ENCODE data around the gene ST8SIA1. TPM values are rescaled to one million over a fixed set of nuclear protein-coding genes. Genes with fewer than 3 reads are reported as not detected.

Gene ST8SIA1
- total RNA-seq, 2 experiments from 2014 or later = 5.6 to 5.7 TPM

DNA sequence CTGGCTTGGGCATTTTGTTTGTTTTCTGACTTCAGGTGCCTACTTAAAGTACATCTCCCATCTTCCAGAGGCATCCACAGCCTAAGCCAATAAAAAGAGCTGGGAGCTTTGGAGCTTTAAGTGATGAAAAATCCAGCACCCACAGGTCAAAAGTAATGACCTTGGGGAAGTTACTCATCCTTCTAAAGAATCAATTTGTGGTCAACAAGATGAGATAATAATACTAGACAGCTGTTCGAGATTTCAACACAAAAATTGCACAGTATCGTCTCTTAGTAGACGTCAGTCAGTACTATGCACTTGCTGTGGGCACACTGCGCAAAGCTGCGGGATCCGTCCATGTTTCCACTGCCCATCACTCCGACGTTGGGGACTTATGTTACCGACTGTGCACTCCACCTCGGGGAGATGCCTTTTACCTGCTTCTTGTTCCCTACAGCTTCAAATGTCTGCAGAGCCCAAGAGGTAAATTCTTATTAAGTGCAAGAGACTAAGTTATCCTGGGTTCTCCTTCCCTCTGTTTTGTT, 1.3 kb downstream of the ST8SIA1 start:
- Histone ChIP-seq H3K36me3 (ENCODE audit: insufficient read depth, low read length) (no peaks in the 10 kb centered on the region), H3K4me3 (ENCODE audit: low read length) (peak overlapping the region; percentile 86), H3K9me3 (ENCODE audit: control insufficient read depth in 1 of 2, insufficient read depth in 1 of 2, low read length in 2 of 2) (peaks cover 0 to 5% of the 10 kb centered on the region in 2 experiments), H3K27ac (ENCODE audit: low read depth in 1 of 2, low read length in 2 of 2) (no peak overlapping the region), H3K4me1 (ENCODE audit: insufficient read depth, low read length) (peaks cover 25% of the 10 kb centered on the region), H3K27me3 (ENCODE audit: control insufficient read depth in 1 of 2, insufficient read depth in 2 of 2, low read length in 2 of 2) (peaks cover 0 to 8% of the 10 kb centered on the region in 2 experiments)
- H3K27ac Mint-ChIP-seq = peak overlapping the region; percentile 77
- TF ChIP-seq, protein P1, sequence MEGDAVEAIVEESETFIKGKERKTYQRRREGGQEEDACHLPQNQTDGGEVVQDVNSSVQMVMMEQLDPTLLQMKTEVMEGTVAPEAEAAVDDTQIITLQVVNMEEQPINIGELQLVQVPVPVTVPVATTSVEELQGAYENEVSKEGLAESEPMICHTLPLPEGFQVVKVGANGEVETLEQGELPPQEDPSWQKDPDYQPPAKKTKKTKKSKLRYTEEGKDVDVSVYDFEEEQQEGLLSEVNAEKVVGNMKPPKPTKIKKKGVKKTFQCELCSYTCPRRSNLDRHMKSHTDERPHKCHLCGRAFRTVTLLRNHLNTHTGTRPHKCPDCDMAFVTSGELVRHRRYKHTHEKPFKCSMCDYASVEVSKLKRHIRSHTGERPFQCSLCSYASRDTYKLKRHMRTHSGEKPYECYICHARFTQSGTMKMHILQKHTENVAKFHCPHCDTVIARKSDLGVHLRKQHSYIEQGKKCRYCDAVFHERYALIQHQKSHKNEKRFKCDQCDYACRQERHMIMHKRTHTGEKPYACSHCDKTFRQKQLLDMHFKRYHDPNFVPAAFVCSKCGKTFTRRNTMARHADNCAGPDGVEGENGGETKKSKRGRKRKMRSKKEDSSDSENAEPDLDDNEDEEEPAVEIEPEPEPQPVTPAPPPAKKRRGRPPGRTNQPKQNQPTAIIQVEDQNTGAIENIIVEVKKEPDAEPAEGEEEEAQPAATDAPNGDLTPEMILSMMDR (IDR thresholded peaks at IDR 0.05) = no peak
- CTCF ChIA-PET = no interaction called here
- intact Hi-C loops (cut with DNase I, micrococcal nuclease) = loop anchor here (10.0 kb wide), 2 partner anchors 168 to 638 kb away; no protein-coding TSS in a partner anchor
- no peaks in the 10 kb centered on the region for H3K9me3 Mint-ChIP-seq
- H3K27me3 Mint-ChIP-seq = peaks cover 39% of the 10 kb centered on the region
- DNase-seq (peak in 3 of 14 experiments; percentile 16 to 33 (median 17)), ATAC-seq (ENCODE audit: poor library complexity) (no peak)
- H3K4me1 Mint-ChIP-seq (ENCODE audit: low read depth) = peaks cover 58% of the 10 kb centered on the region
- POLR2A ChIA-PET = interaction anchor here (1.5 to 3.7 kb wide), 2 partner anchors 63 to 77 kb away, joined by 4 to 18 read pairs; no protein-coding TSS in a partner anchor
- peak overlapping the region; percentile 90 for H3K4me3 Mint-ChIP-seq
- peaks cover 16% of the 10 kb centered on the region for H3K36me3 Mint-ChIP-seq (ENCODE audit: low read depth)

DNA sequence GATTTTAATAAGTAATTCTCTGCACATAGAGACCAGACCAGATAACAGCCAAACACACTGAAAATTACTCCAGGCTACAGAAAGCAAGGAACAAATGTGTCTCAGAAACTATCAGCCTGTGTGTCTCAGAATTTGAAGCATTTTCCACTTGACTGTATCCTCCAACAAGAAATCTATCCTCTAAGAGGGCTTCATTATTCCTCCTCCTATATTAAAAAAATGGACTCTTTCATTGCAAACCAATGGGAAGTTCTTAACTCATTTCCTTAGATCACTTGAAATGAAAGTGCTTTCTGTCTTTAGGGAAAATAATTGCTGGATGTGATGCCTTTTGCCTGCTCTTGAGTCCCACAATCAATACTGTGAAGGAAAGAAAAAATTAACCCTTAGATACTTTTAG, 2.3 kb downstream of the ST8SIA1 start:
- no peak for ATAC-seq (ENCODE audit: poor library complexity)
- H3K36me3 Mint-ChIP-seq (ENCODE audit: low read depth) = peaks cover 16% of the 10 kb centered on the region
- H3K27ac Mint-ChIP-seq = peak overlapping the region; percentile 77
- H3K4me3 Mint-ChIP-seq = peak overlapping the region; percentile 90
- TF ChIP-seq, protein P1 (IDR thresholded peaks at IDR 0.05) = no peak
- peaks cover 0 to 8% of the 10 kb centered on the region in 2 experiments for H3K27me3 ChIP-seq (ENCODE audit: control insufficient read depth in 1 of 2, insufficient read depth in 2 of 2, low read length in 2 of 2)
- peaks cover 25% of the 10 kb centered on the region for H3K4me1 ChIP-seq (ENCODE audit: insufficient read depth, low read length)
- peaks cover 65% of the 10 kb centered on the region for H3K4me1 Mint-ChIP-seq (ENCODE audit: low read depth)
- intact Hi-C loops (cut with DNase I, micrococcal nuclease) = loop anchor here (10.0 kb wide), 2 partner anchors 167 to 637 kb away; no protein-coding TSS in a partner anchor
- peaks cover 34% of the 10 kb centered on the region for H3K27me3 Mint-ChIP-seq
- DNase-seq = no peak
- POLR2A ChIA-PET = interaction anchor here (3.7 kb wide), 1 partner anchor 78 kb away, joined by 18 read pairs; no protein-coding TSS in a partner anchor
- peaks cover 0 to 5% of the 10 kb centered on the region in 2 experiments for H3K9me3 ChIP-seq (ENCODE audit: control insufficient read depth in 1 of 2, insufficient read depth in 1 of 2, low read length in 2 of 2)
- H3K27ac ChIP-seq (ENCODE audit: low read depth in 1 of 2, low read length in 2 of 2) = no peak overlapping the region
- no peaks in the 10 kb centered on the region for H3K9me3 Mint-ChIP-seq
- H3K4me3 ChIP-seq (ENCODE audit: low read length) = peak overlapping the region; percentile 86
- no peaks in the 10 kb centered on the region for H3K36me3 ChIP-seq (ENCODE audit: insufficient read depth, low read length)
- CTCF ChIA-PET = no interaction called here

DNA sequence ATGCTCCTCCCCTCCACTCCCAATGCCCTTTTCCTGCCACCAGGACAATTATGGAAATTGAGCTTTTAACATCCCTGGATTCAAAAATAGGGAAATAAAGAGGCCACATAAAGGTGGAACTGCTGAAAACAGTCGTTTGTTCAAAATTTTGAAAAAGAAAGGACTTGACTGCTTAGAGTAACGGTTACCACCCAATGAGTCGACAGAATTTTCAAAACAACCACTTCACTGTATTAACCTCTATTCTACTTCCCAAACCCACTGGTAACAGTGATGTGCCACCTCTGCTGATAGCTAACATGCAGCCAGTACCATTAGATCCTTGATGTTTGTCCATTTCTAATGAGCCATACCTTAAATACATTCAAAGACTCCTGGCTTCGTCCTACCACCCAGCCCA, 4.9 kb downstream of the ST8SIA1 start:
- intact Hi-C loops (cut with DNase I, micrococcal nuclease) = loop anchor here (10.0 kb wide), 2 partner anchors 165 to 635 kb away; no protein-coding TSS in a partner anchor
- Mint-ChIP-seq H3K4me3 (peak overlapping the region; percentile 15), H3K36me3 (ENCODE audit: low read depth) (peaks cover 6% of the 10 kb centered on the region), H3K9me3 (no peaks in the 10 kb centered on the region), H3K27ac (peak overlapping the region; percentile 58), H3K27me3 (peaks cover 14% of the 10 kb centered on the region), H3K4me1 (ENCODE audit: low read depth) (peaks cover 65% of the 10 kb centered on the region)
- peak in 1 of 14 experiments; percentile 14 for DNase-seq
- Histone ChIP-seq H3K4me1 (ENCODE audit: insufficient read depth, low read length) (peaks cover 20% of the 10 kb centered on the region), H3K36me3 (ENCODE audit: insufficient read depth, low read length) (no peaks in the 10 kb centered on the region), H3K27me3 (ENCODE audit: control insufficient read depth in 1 of 2, insufficient read depth in 2 of 2, low read length in 2 of 2) (peaks cover 0 to 8% of the 10 kb centered on the region in 2 experiments), H3K4me3 (ENCODE audit: low read length) (no peak overlapping the region), H3K27ac (ENCODE audit: low read depth in 1 of 2, low read length in 2 of 2) (no peak overlapping the region), H3K9me3 (ENCODE audit: control insufficient read depth in 1 of 2, insufficient read depth in 1 of 2, low read length in 2 of 2) (peaks cover 0 to under 1% of the 10 kb centered on the region in 2 experiments)
- POLR2A ChIA-PET = interaction anchor here (0.7 to 1.0 kb wide), 2 partner anchors 20 to 199 kb away, joined by 3 read pairs; no protein-coding TSS in a partner anchor
- CTCF ChIA-PET = no interaction called here
- no peak for ATAC-seq (ENCODE audit: poor library complexity)
- TF ChIP-seq, protein P1 (IDR thresholded peaks at IDR 0.05) = no peak
